Hematopoietic multipotent progenitor cell treated with erythropoietin and hydrocortisone succinate and interleukin-3 and kit ligand, for 8 days (in vitro differentiated cells): ENCODE measurements around the gene HIRIP3.

Experiments
- DNase-seq: peaks from one replicate; pipeline ENCODE4 v3.0.0-alpha.2; 2015

Gene HIRIP3

GRCh38 chr16:29996766-29997250 is 1.4 kb upstream of the HIRIP3 start:
- peak; percentile 22 for DNase-seq

- peak; percentile 96 for DNase-seq
Measured at GRCh38 chr16:29995911-29996765, 721 bp upstream of the HIRIP3 start, which contains the start of gene INO80E. TSS of gene INO80E (plus strand) at chr16:29996241. CDS start at chr16:29996311, 70 bp downstream.

- peak; percentile 69 for DNase-seq
Measured at GRCh38 chr16:29994600-29995323, 655 bp downstream of the HIRIP3 start.

- no peak for DNase-seq
Measured at GRCh38 chr16:29993903-29994599, 1.4 kb downstream of the HIRIP3 start.

- no peak for DNase-seq
Measured at GRCh38 chr16:29993191-29993902, 2.1 kb downstream of the HIRIP3 start.

GRCh38 chr16:29992344-29992967 is 3.0 kb downstream of the HIRIP3 start:
- DNase-seq = peak; percentile 22

GRCh38 chr16:29991571-29991904 is 3.9 kb downstream of the HIRIP3 start:
- no peak for DNase-seq

- no peak for DNase-seq
Measured at GRCh38 chr16:29990883-29991570, 4.4 kb downstream of the HIRIP3 start.

GRCh38 chr16:29990034-29990433 is 5.4 kb downstream of the HIRIP3 start:
- no peak for DNase-seq

GRCh38 chr16:29989111-29989858 is 6.1 kb downstream of the HIRIP3 start:
- DNase-seq = no peak

GRCh38 chr16:29988346-29989075 is 6.9 kb downstream of the HIRIP3 start:
- DNase-seq = no peak

- no peak for DNase-seq
Measured at GRCh38 chr16:29987371-29988085, 7.9 kb downstream of the HIRIP3 start.

- no peak for DNase-seq
Measured at GRCh38 chr16:29986931-29987330, 8.5 kb downstream of the HIRIP3 start.

GRCh38 chr16:29986231-29986630 is 9.2 kb downstream of the HIRIP3 start:
- DNase-seq = no peak

GRCh38 chr16:29985271-29985811 is 10.1 kb downstream of the HIRIP3 start:
- no peak for DNase-seq

GRCh38 chr16:29984764-29985147 is 10.7 kb downstream of the HIRIP3 start:
- DNase-seq = no peak

GRCh38 chr16:29984137-29984763 is 11.2 kb downstream of the HIRIP3 start:
- DNase-seq = no peak

GRCh38 chr16:29983420-29984136 is 11.8 kb downstream of the HIRIP3 start:
- no peak for DNase-seq
